HG03521 (cell line): ENCODE measurements around the gene SLC50A1.
"Not testable (repeated sequence)": the region's sequence is repeated elsewhere in the genome, so short reads cannot be mapped to it uniquely, and the experiment has no call there.

ENCODE experiments used
- ATAC-seq: cut with Tn5 transposase; IDR thresholded peaks from one replicate; pipeline ENCODE4 v1.9.1; 2021; ENCODE audit warnings: mild to moderate bottlenecking, moderate library complexity; ENCODE audit not compliant: unreplicated experiment

SLC50A1 gene

GRCh38 chr1:155134322-155134721 is 1.3 kb upstream of the SLC50A1 start:
- no peak for ATAC-seq

- no peak for ATAC-seq
These were observed 705 bp upstream of the SLC50A1 start for GRCh38 chr1:155134880-155135414.

GRCh38 chr1:155136748-155137147 is 1.1 kb downstream of the SLC50A1 start:
- no peak for ATAC-seq

- ATAC-seq: no peak
These were observed 1.7 kb downstream of the SLC50A1 start for GRCh38 chr1:155137154-155137949.

GRCh38 chr1:155139895-155140629 is 4.4 kb downstream of the SLC50A1 start, which contains the start of gene DPM3:
Gene DPM3 (minus strand): TSS chr1:155140531. CDS start chr1:155140240, 291 bp downstream.
- peak; percentile 68 for ATAC-seq

GRCh38 chr1:155140630-155140953 is 4.9 kb downstream of the SLC50A1 start:
- no peak for ATAC-seq

GRCh38 chr1:155141749-155142148 is 6.1 kb downstream of the SLC50A1 start:
- ATAC-seq: no peak

GRCh38 chr1:155145491-155145890 is 9.8 kb downstream of the SLC50A1 start:
- ATAC-seq: no peak

- ATAC-seq: not testable (repeated sequence)
These were observed 20.5 kb downstream of the SLC50A1 start for GRCh38 chr1:155155996-155156643.

GRCh38 chr1:155158991-155159390 is 23.3 kb downstream of the SLC50A1 start:
- no peak for ATAC-seq

- ATAC-seq: no peak
These were observed 24.5 kb downstream of the SLC50A1 start for GRCh38 chr1:155160128-155160527.

GRCh38 chr1:155162631-155163030 is 27.0 kb downstream of the SLC50A1 start:
- ATAC-seq: not testable (repeated sequence)

GRCh38 chr1:155163785-155164184 is 28.1 kb downstream of the SLC50A1 start:
- ATAC-seq: not testable (repeated sequence)

GRCh38 chr1:155164625-155165024 is 29.0 kb downstream of the SLC50A1 start:
- ATAC-seq: not testable (repeated sequence)

- no peak for ATAC-seq
These were observed 30.4 kb downstream of the SLC50A1 start for GRCh38 chr1:155166051-155166470.

- no peak for ATAC-seq
These were observed 31.0 kb downstream of the SLC50A1 start for GRCh38 chr1:155166471-155167165.

GRCh38 chr1:155167166-155168104 is 31.8 kb downstream of the SLC50A1 start:
- ATAC-seq: no peak

GRCh38 chr1:155168105-155168445 is 32.4 kb downstream of the SLC50A1 start:
- not testable (repeated sequence) for ATAC-seq

GRCh38 chr1:155168456-155169210 is 33.0 kb downstream of the SLC50A1 start:
- ATAC-seq: no peak
